Naive thymus-derived CD4-positive, alpha-beta T cell (primary cell): ENCODE results near the gene CCDC85A. TPM values are rescaled to one million over a fixed set of nuclear protein-coding genes. Genes with fewer than 3 reads are reported as not detected.

Experiments used
- ATAC-seq: fragments of 150-1000 bp; cut with Tn5 transposase; 2 replicates; pipeline ENCODE4 v1.10.0; 2021; ENCODE audit warnings: mild to moderate bottlenecking, moderate library complexity
- CTCF ChIA-PET: fragments of 350-600 bp; sonication (Branson Sonifier 250); formaldehyde crosslinking; loops from one replicate; lab custom pipeline; 2021; ENCODE audit warnings: antibody characterized with exemption; lab: Charles Lee
- POLR2A ChIA-PET: fragments of 350-600 bp; sonication (Branson Sonifier 250); formaldehyde crosslinking; loops from one replicate; lab custom pipeline; 2021; ENCODE audit warnings: antibody characterized with exemption, inconsistent platforms; lab: Charles Lee
- DNase-seq, 9 donors: peaks; one replicate each; pipeline versions ENCODE4 v3.0.0 to v3.0.0-alpha.2; 2020 to 2022; ENCODE audit warnings: mixed read lengths in 1 of 9
- H3K27ac ChIP-seq: one replicate; pipeline ENCODE4 v1.7.0; 2013; ENCODE audit warnings: mild to moderate bottlenecking, low read depth, low read length, moderate library complexity
- H3K27me3 ChIP-seq, 2 donors: one replicate each; pipeline ENCODE4 v1.7.0; 2013; ENCODE audit warnings: low read length in 2 of 2, mild to moderate bottlenecking in 2 of 2, moderate library complexity in 2 of 2; ENCODE audit not compliant: control insufficient read depth in 2 of 2, insufficient read depth in 2 of 2
- H3K36me3 ChIP-seq, 3 experiments: 1 replicate in 2 of 3; 2 replicates in 1 of 3; pipeline ENCODE4 v1.7.0; 2013; ENCODE audit warnings: low read length in 3 of 3, mild to moderate bottlenecking in 3 of 3, moderate library complexity in 1 of 3; ENCODE audit not compliant: insufficient read depth in 3 of 3, control insufficient read depth in 2 of 3
- H3K4me1 ChIP-seq, 2 donors: one replicate each; pipeline ENCODE4 v1.7.0; 2013; ENCODE audit warnings: low read length in 2 of 2, mild to moderate bottlenecking in 2 of 2, moderate library complexity in 1 of 2; ENCODE audit not compliant: control insufficient read depth in 2 of 2, insufficient read depth in 2 of 2
- H3K4me3 ChIP-seq: 2 replicates; pipeline ENCODE4 v1.7.0; 2013; ENCODE audit warnings: mild to moderate bottlenecking, low read length
- H3K9me3 ChIP-seq, 3 experiments: 1 replicate in 2 of 3; 2 replicates in 1 of 3; pipeline ENCODE4 v1.7.0; 2013; ENCODE audit warnings: low read length in 3 of 3; ENCODE audit not compliant: control insufficient read depth in 2 of 3
- H3K27ac Mint-ChIP-seq, 9 donors: one replicate each; pipeline ENCODE4 v1.8.0; 2020 to 2022; ENCODE audit warnings: mixed read lengths in 9 of 9, mild to moderate bottlenecking in 8 of 9, moderate library complexity in 5 of 9, inconsistent platforms in 2 of 9
- H3K27me3 Mint-ChIP-seq, 5 donors: one replicate each; pipeline ENCODE4 v1.8.0; 2021 to 2022; ENCODE audit warnings: mixed read lengths in 5 of 5, mild to moderate bottlenecking in 1 of 5
- H3K36me3 Mint-ChIP-seq, 5 donors: one replicate each; pipeline ENCODE4 v1.8.0; 2020 to 2022; ENCODE audit warnings: mixed read lengths in 5 of 5, mild to moderate bottlenecking in 3 of 5, inconsistent platforms in 1 of 5
- H3K4me1 Mint-ChIP-seq, 7 donors: one replicate each; pipeline ENCODE4 v1.8.0; 2020 to 2022; ENCODE audit warnings: mixed read lengths in 7 of 7, mild to moderate bottlenecking in 3 of 7, inconsistent platforms in 1 of 7
- H3K4me3 Mint-ChIP-seq, 10 donors: one replicate each; pipeline ENCODE4 v1.8.0; 2020 to 2022; ENCODE audit warnings: mild to moderate bottlenecking in 10 of 10, mixed read lengths in 10 of 10, moderate library complexity in 6 of 10, inconsistent platforms in 2 of 10
- H3K9me3 Mint-ChIP-seq, 11 donors: one replicate each; pipeline ENCODE4 v1.8.0; 2020 to 2022; ENCODE audit warnings: mixed read lengths in 11 of 11, mild to moderate bottlenecking in 4 of 11, inconsistent platforms in 1 of 11, moderate library complexity in 1 of 11
- intact Hi-C, 2 donors: fragments of 100-400 bp; cut with micrococcal nuclease; formaldehyde crosslinking; loops; one replicate each; pipeline ENCODE4 v1.15.1; 2023
- polyA plus RNA-seq, 2 donors: library from polyadenylated mRNA; unstranded; fragments of 300-500 nt; fragmentation: Illumina TruSeq; gene quantifications; one replicate each; pipeline ENCODE4 v1.2.3, GENCODE V29; 2021
- total RNA-seq, 6 experiments: library from RNA in 5 of 6; stranded (reverse) in 5 of 6; gene quantifications; 1 replicate in 5 of 6; 2 replicates in 1 of 6; pipeline ENCODE4 v1.2.3 and lab custom pipeline; 2021 to 2026

CCDC85A gene
- total and polyA plus RNA-seq, 7 experiments from 2014 or later, result not detected

DNA sequence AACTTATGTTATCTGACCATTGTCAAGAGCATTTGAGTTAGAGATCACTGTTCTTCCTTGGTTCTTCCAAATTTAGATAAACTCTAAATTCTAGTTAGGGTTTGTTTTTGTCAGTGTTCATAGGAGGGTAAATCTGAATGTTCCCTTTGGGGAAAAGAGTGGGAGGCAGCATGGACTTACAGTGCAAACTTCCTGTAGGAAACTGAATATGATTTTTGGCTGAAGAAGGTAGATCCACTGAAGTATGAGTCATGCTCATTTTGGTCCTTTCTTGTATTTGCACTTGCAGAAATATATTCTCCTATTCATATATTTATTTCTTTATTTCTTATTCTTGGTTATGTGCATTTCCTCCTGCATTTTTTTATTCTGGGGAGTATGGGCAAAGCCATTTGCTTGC is 27.3 kb downstream of the CCDC85A start:
- Mint-ChIP-seq H3K4me1 (no peaks in the 10 kb centered on the region), H3K27me3 (no peaks in the 10 kb centered on the region), H3K4me3 (no peak overlapping the region), H3K36me3 (no peaks in the 10 kb centered on the region), H3K27ac (no peak overlapping the region), H3K9me3 (peaks cover 0 to 2% (median 0%) of the 10 kb centered on the region in 11 donors)
- DNase-seq (no peak), ATAC-seq (no peak)
- Histone ChIP-seq H3K9me3 (no peaks in the 10 kb centered on the region), H3K27me3 (no peaks in the 10 kb centered on the region), H3K36me3 (no peaks in the 10 kb centered on the region), H3K4me3 (no peak overlapping the region), H3K4me1 (no peaks in the 10 kb centered on the region), H3K27ac (no peak overlapping the region)
- intact Hi-C loops, result no loop called here
- CTCF ChIA-PET, result no interaction called here
- POLR2A ChIA-PET, result no interaction called here

DNA sequence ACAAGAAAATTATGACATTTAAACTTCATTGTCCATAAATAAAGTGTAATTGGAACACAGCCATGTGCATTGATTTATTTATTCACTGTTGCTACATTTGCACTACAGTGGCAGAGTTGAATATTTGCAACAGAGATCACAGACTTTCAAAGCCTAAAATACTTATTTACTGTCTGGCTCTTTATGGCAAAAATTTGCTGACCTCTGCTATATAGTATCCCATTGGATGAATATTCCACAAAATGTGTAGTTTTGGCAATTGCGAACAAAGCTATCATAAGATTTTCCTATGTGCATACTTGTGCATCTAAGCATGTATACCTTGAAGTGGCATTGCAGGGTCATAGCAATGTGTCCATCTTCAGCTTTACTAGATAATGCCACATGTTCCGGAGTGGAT is 32.1 kb downstream of the CCDC85A start:
- Mint-ChIP-seq H3K36me3 (no peaks in the 10 kb centered on the region), H3K27ac (no peak overlapping the region), H3K9me3 (peaks cover 0 to 7% (median 0%) of the 10 kb centered on the region in 11 donors), H3K4me1 (no peaks in the 10 kb centered on the region), H3K27me3 (no peaks in the 10 kb centered on the region), H3K4me3 (no peak overlapping the region)
- intact Hi-C loops, result no loop called here
- no peak for ATAC-seq
- Histone ChIP-seq H3K36me3 (no peaks in the 10 kb centered on the region), H3K27me3 (no peaks in the 10 kb centered on the region), H3K27ac (no peak overlapping the region), H3K4me3 (no peak overlapping the region), H3K9me3 (no peaks in the 10 kb centered on the region), H3K4me1 (no peaks in the 10 kb centered on the region)
- CTCF ChIA-PET, result no interaction called here
- POLR2A ChIA-PET, result no interaction called here
- no peak for DNase-seq

GRCh38 chr2:56217106-56217505 is 33.3 kb downstream of the CCDC85A start:
- Mint-ChIP-seq H3K36me3 (no peaks in the 10 kb centered on the region), H3K27ac (no peak overlapping the region), H3K4me3 (no peak overlapping the region), H3K4me1 (no peaks in the 10 kb centered on the region), H3K9me3 (peaks cover 0 to 12% (median 0%) of the 10 kb centered on the region in 11 donors), H3K27me3 (no peaks in the 10 kb centered on the region)
- Histone ChIP-seq H3K4me3 (no peak overlapping the region), H3K4me1 (no peaks in the 10 kb centered on the region), H3K9me3 (no peaks in the 10 kb centered on the region), H3K36me3 (no peaks in the 10 kb centered on the region), H3K27me3 (no peaks in the 10 kb centered on the region), H3K27ac (no peak overlapping the region)
- DNase-seq, result no peak
- intact Hi-C loops, result no loop called here
- POLR2A ChIA-PET, result no interaction called here
- CTCF ChIA-PET, result no interaction called here
- no peak for ATAC-seq

DNA sequence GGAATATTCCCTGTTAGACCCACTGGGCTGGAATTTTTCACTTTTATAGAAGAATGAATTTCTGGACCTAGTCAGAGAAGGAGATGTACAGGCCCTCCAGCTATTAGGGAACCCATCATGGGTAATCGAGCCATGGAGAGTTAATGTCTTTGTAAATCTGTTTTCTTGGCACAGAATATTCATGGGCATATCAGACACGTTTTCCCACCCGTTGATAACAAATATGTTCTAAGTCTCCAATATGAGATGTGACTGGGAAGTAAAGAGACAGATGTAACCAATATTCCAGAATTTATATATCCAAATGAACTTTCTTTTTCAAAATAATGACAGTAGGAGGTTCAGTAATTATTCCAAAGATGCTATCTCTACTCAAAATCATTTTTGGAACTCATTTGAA is 38.7 kb downstream of the CCDC85A start:
- no peaks in the 10 kb centered on the region for H3K27me3 Mint-ChIP-seq
- no peak for ATAC-seq
- Histone ChIP-seq H3K4me3 (no peak overlapping the region), H3K4me1 (no peaks in the 10 kb centered on the region), H3K27ac (no peak overlapping the region), H3K36me3 (no peaks in the 10 kb centered on the region), H3K9me3 (no peaks in the 10 kb centered on the region), H3K27me3 (no peaks in the 10 kb centered on the region)
- peaks cover 0 to 16% (median 0%) of the 10 kb centered on the region in 11 donors for H3K9me3 Mint-ChIP-seq
- H3K36me3 Mint-ChIP-seq, result no peaks in the 10 kb centered on the region
- CTCF ChIA-PET, result no interaction called here
- no peak for DNase-seq
- H3K27ac Mint-ChIP-seq, result no peak overlapping the region
- POLR2A ChIA-PET, result no interaction called here
- no peaks in the 10 kb centered on the region for H3K4me1 Mint-ChIP-seq
- H3K4me3 Mint-ChIP-seq, result no peak overlapping the region
- intact Hi-C loops, result no loop called here

DNA sequence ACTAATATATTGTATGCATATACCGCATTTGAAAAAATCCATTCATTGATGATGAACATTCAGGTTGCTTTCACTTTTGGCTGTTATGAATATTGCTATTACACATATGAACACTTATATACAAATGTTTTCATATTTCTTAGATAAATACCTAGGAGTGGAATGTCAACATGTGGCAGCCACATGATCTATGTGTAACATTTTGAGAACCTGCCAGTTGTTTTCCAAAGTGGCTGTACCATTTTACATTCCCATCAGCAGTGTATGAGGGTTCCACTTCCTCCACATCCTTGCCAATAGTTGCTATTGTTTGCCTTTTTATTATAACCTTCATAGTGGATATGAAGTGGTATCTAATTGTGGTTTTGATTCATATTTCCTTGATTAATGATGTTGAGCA is 40.5 kb downstream of the CCDC85A start:
- H3K4me3 Mint-ChIP-seq, result no peak overlapping the region
- no peak for DNase-seq
- POLR2A ChIA-PET, result no interaction called here
- H3K27ac ChIP-seq, result no peak overlapping the region
- CTCF ChIA-PET, result no interaction called here
- no peaks in the 10 kb centered on the region for H3K4me1 ChIP-seq
- H3K36me3 ChIP-seq, result no peaks in the 10 kb centered on the region
- intact Hi-C loops, result no loop called here
- H3K4me3 ChIP-seq, result no peak overlapping the region
- no peaks in the 10 kb centered on the region for H3K9me3 ChIP-seq
- no peaks in the 10 kb centered on the region for H3K4me1 Mint-ChIP-seq
- no peak overlapping the region for H3K27ac Mint-ChIP-seq
- no peaks in the 10 kb centered on the region for H3K36me3 Mint-ChIP-seq
- H3K9me3 Mint-ChIP-seq, result peaks cover 0 to 16% (median 0%) of the 10 kb centered on the region in 11 donors
- ATAC-seq, result no peak
- H3K27me3 Mint-ChIP-seq, result no peaks in the 10 kb centered on the region
- no peaks in the 10 kb centered on the region for H3K27me3 ChIP-seq

GRCh38 chr2:56227811-56228210 is 44.0 kb downstream of the CCDC85A start:
- Mint-ChIP-seq H3K9me3 (peaks cover 0 to 15% (median 0%) of the 10 kb centered on the region in 11 donors), H3K36me3 (no peaks in the 10 kb centered on the region), H3K4me1 (no peaks in the 10 kb centered on the region), H3K27ac (no peak overlapping the region), H3K4me3 (no peak overlapping the region), H3K27me3 (no peaks in the 10 kb centered on the region)
- Histone ChIP-seq H3K4me3 (no peak overlapping the region), H3K27me3 (no peaks in the 10 kb centered on the region), H3K4me1 (no peaks in the 10 kb centered on the region), H3K27ac (no peak overlapping the region), H3K9me3 (no peaks in the 10 kb centered on the region), H3K36me3 (no peaks in the 10 kb centered on the region)
- DNase-seq, result no peak
- CTCF ChIA-PET, result no interaction called here
- POLR2A ChIA-PET, result no interaction called here
- no peak for ATAC-seq
- intact Hi-C loops, result no loop called here

- Histone ChIP-seq H3K4me1 (no peaks in the 10 kb centered on the region), H3K4me3 (no peak overlapping the region), H3K36me3 (no peaks in the 10 kb centered on the region), H3K27ac (no peak overlapping the region), H3K27me3 (no peaks in the 10 kb centered on the region), H3K9me3 (no peaks in the 10 kb centered on the region)
- H3K27ac Mint-ChIP-seq, result no peak overlapping the region
- CTCF ChIA-PET, result no interaction called here
- H3K27me3 Mint-ChIP-seq, result no peaks in the 10 kb centered on the region
- no peak overlapping the region for H3K4me3 Mint-ChIP-seq
- intact Hi-C loops, result no loop called here
- DNase-seq, result no peak
- POLR2A ChIA-PET, result no interaction called here
- H3K36me3 Mint-ChIP-seq, result no peaks in the 10 kb centered on the region
- H3K9me3 Mint-ChIP-seq, result peaks cover 0 to 12% (median 0%) of the 10 kb centered on the region in 11 donors
- H3K4me1 Mint-ChIP-seq, result no peaks in the 10 kb centered on the region
- ATAC-seq, result no peak
These were observed 45.7 kb downstream of the CCDC85A start for GRCh38 chr2:56229397-56230060.
